ENCODE results near the gene PRR29.

The PRR29 gene

GRCh38 chr17:63955791-63956190, 42.4 kb upstream of the PRR29 start:
- TF ChIP-seq CTCF (IDR thresholded peaks at IDR 0.05; ENCODE audit: insufficient read depth, low read depth, low read length, missing control alignments), result no peak
- no peak overlapping the region for H3K4me3 ChIP-seq (ENCODE audit: low read length)

GRCh38 chr17:63956296-63956920, 41.7 kb upstream of the PRR29 start:
- TF ChIP-seq CTCF (IDR thresholded peaks at IDR 0.05; ENCODE audit: insufficient read depth, low read depth, low read length, missing control alignments), result no peak
- H3K4me3 ChIP-seq (ENCODE audit: low read length), result no peak overlapping the region
- no peak for DNase-seq (ENCODE audit: low read depth)

More at GRCh38 chr17:63955791-63956190, 42.4 kb upstream of the PRR29 start:
- no peak for DNase-seq (ENCODE audit: low read depth)

GRCh38 chr17:63960006-63960405, 38.1 kb upstream of the PRR29 start:
- DNase-seq (ENCODE audit: low read depth), result no peak
- H3K4me3 ChIP-seq (ENCODE audit: low read length), result no peak overlapping the region
- no peak for TF ChIP-seq CTCF (IDR thresholded peaks at IDR 0.05; ENCODE audit: insufficient read depth, low read depth, low read length, missing control alignments)

GRCh38 chr17:63960430-63960829, 37.7 kb upstream of the PRR29 start:
- no peak for TF ChIP-seq CTCF (IDR thresholded peaks at IDR 0.05; ENCODE audit: insufficient read depth, low read depth, low read length, missing control alignments)
- no peak for DNase-seq (ENCODE audit: low read depth)
- H3K4me3 ChIP-seq (ENCODE audit: low read length), result no peak overlapping the region

GRCh38 chr17:63961355-63962212, 36.6 kb upstream of the PRR29 start:
- DNase-seq (ENCODE audit: low read depth), result peak; percentile 66
- TF ChIP-seq CTCF (IDR thresholded peaks at IDR 0.05; ENCODE audit: insufficient read depth, low read depth, low read length, missing control alignments), result no peak
- no peak overlapping the region for H3K4me3 ChIP-seq (ENCODE audit: low read length)

- H3K4me3 ChIP-seq (ENCODE audit: low read length), result no peak overlapping the region
- DNase-seq (ENCODE audit: low read depth), result no peak
- no peak for TF ChIP-seq CTCF (IDR thresholded peaks at IDR 0.05; ENCODE audit: insufficient read depth, low read depth, low read length, missing control alignments)
These were observed 35.8 kb upstream of the PRR29 start for GRCh38 chr17:63962298-63962744.
